Stromal cell of bone marrow (primary cell): Measurements from ENCODE around the gene CAB39L.
"Not testable (repeated sequence)": the region's sequence is repeated elsewhere in the genome, so short reads cannot be mapped to it uniquely, and the experiment has no call there.

Experiments used
- DNase-seq: peaks from one replicate; pipeline ENCODE4 v3.0.0-alpha.2; 2012; ENCODE audit warnings: low read depth

Gene CAB39L

GRCh38 chr13:49347650-49348385 lies 96.0 kb downstream of the CAB39L start:
- DNase-seq: no peak

- no peak for DNase-seq
Measured at GRCh38 chr13:49346460-49346859, 97.4 kb downstream of the CAB39L start.

GRCh38 chr13:49343731-49344130 lies 100.1 kb downstream of the CAB39L start:
- DNase-seq: no peak

- DNase-seq: no peak
Measured at GRCh38 chr13:49343255-49343654, 100.6 kb downstream of the CAB39L start.

- no peak for DNase-seq
Measured at GRCh38 chr13:49342454-49342853, 101.4 kb downstream of the CAB39L start.

- DNase-seq: no peak
Measured at GRCh38 chr13:49341941-49342340, 101.9 kb downstream of the CAB39L start.

GRCh38 chr13:49341517-49341916 lies 102.3 kb downstream of the CAB39L start:
- DNase-seq: no peak

- no peak for DNase-seq
Measured at GRCh38 chr13:49340161-49340560, 103.7 kb downstream of the CAB39L start.

GRCh38 chr13:49336655-49337054 lies 107.2 kb downstream of the CAB39L start:
- DNase-seq: no peak

GRCh38 chr13:49330546-49330864 lies 113.4 kb downstream of the CAB39L start:
- DNase-seq: no peak

- DNase-seq: no peak
Measured at GRCh38 chr13:49329831-49330545, 113.9 kb downstream of the CAB39L start.

GRCh38 chr13:49327145-49327544 lies 116.7 kb downstream of the CAB39L start:
- not testable (repeated sequence) for DNase-seq

- DNase-seq: no peak
Measured at GRCh38 chr13:49326222-49326917, 117.5 kb downstream of the CAB39L start.

- DNase-seq: no peak
Measured at GRCh38 chr13:49323344-49323743, 120.5 kb downstream of the CAB39L start.

GRCh38 chr13:49322702-49323101 lies 121.2 kb downstream of the CAB39L start:
- DNase-seq: no peak

- DNase-seq: no peak
Measured at GRCh38 chr13:49320975-49321374, 122.9 kb downstream of the CAB39L start.

- DNase-seq: no peak
Measured at GRCh38 chr13:49319951-49320350, 123.9 kb downstream of the CAB39L start.

GRCh38 chr13:49319551-49319950 lies 124.3 kb downstream of the CAB39L start:
- no peak for DNase-seq

GRCh38 chr13:49315756-49316482 lies 127.9 kb downstream of the CAB39L start:
- DNase-seq: no peak

GRCh38 chr13:49315036-49315565 lies 128.8 kb downstream of the CAB39L start:
- no peak for DNase-seq

- no peak for DNase-seq
Measured at GRCh38 chr13:49314344-49314882, 129.5 kb downstream of the CAB39L start.

GRCh38 chr13:49311816-49312215 lies 132.0 kb downstream of the CAB39L start:
- DNase-seq: no peak
